Measurements from ENCODE around the gene CERS6.

DNA sequence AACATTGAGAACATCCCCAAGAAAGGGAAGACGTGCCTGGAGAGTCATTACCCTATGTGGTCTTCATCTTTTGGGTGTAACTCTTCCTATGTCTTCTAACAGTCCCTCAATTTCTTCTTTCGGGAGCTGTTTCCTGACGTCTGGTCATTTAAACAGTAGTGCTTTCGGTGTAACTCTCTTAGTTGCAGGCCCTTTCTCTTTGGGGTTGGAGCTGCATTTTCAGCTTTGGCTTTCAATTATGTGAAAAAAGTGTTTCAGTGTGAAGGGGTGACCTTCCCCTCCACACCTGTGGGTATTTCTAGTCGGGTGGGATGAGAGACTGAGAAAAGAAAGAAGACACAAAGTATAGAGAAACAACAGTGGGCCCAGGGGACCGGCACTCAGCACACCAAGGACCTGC lies 105.9 kb downstream of the CERS6 start:
- TF ChIP-seq, protein P1, sequence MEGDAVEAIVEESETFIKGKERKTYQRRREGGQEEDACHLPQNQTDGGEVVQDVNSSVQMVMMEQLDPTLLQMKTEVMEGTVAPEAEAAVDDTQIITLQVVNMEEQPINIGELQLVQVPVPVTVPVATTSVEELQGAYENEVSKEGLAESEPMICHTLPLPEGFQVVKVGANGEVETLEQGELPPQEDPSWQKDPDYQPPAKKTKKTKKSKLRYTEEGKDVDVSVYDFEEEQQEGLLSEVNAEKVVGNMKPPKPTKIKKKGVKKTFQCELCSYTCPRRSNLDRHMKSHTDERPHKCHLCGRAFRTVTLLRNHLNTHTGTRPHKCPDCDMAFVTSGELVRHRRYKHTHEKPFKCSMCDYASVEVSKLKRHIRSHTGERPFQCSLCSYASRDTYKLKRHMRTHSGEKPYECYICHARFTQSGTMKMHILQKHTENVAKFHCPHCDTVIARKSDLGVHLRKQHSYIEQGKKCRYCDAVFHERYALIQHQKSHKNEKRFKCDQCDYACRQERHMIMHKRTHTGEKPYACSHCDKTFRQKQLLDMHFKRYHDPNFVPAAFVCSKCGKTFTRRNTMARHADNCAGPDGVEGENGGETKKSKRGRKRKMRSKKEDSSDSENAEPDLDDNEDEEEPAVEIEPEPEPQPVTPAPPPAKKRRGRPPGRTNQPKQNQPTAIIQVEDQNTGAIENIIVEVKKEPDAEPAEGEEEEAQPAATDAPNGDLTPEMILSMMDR (IDR thresholded peaks at IDR 0.05), result no peak
- no peak for TF ChIP-seq POLR2AphosphoS5 (IDR thresholded peaks at IDR 0.05)
